NCI-H1417 treated with DMSO at 0.1 percent for 48 hours (cell line): Measurements from ENCODE around the gene LRFN2.
A peak's percentile ranks its signal among the peaks of the same experiment; 100 is the strongest.

Experiments
- DNase-seq: peaks from one replicate; lab custom pipeline; 2025; lab: John Stamatoyannopoulos, UW

LRFN2 gene

DNA sequence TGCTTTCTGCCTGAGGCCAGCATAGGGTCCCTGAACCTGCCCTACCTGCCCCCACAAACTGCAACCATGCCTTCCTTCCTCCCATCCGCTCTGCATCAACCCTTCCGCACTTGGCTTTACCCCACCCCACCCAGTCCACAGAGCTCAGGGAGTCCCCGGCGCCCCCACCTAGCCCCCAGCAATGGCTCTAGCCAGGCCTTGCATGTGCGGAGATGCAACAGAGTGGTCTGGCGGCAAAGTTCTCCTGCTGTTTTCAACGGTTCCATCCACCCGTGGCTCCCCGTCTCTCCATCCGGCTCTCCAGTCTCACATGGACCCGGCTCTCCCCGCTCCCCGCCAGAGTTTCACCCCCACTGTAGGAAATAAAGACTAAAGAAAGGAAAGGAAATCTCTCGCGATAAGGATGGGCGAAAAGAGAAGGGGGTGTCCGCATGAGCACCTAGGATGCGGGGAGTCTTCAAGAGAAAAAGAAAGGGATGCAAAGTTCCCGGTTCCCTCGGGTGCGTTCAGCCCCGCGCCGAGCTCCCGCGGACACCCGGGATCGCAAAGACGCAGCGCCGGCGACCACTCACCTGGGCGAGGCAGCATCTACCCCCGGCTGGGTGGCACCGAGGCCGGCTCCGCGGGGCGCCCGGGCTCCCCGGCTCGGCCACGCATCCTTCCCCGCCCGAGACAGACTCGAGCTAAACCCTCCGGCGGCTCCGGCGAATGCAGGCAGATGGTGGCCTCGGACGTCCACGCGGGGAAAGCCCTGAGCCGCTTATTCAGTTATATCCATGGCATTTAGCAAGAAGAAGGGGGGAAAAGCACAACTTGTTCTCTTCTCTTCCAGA is 579 bp downstream of the LRFN2 start:
- no peak for DNase-seq

DNA sequence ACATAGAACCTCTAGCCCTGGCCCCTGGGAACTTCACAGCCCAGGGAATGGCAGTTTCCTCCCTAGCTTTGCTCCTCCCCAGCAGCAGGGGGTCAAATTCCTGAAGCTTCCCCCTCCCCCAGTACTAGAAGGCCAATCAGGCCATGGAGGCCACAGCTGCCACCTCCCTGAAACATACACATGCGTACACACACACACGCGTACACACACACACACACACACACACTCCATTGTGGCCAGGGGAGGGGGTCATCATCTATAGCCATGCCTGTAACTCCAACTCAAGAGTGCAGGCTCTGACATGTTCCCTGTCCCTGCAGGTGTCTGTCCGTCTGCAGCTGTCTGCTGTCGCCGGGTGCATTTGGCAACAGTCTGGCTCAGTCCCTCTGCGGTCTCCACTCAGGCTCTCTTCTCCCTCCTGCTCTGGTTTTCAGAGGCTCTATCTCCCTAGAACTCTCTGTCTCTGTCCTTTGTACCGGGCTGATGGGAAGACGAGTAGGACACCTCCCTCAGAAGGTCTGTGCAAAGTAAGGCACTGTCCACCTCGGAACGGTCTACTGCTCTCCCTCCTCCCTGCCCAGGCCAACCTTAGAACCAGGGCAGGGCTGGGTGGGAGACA is 1.4 kb downstream of the LRFN2 start:
- DNase-seq = peak; percentile 16

DNA sequence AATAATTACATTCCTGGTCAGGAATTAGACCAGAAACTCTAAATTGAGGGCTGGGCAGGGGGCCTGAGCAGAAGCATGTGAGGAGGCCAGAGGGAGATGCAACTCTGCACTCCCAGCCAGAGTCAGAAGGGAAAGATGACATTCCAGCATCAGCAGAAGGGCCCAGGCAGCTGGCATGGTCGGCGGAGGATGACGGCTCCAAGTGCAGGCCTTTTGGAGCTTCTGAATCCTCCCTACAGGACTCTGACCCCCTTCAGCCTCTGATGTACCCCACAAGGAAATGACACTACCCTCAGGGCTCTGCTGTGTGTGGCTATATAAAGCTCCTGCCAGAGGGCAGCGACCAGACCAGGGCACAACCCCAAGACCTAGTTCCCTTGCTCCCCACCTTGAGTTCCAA is 1.9 kb downstream of the LRFN2 start:
- no peak for DNase-seq

DNA sequence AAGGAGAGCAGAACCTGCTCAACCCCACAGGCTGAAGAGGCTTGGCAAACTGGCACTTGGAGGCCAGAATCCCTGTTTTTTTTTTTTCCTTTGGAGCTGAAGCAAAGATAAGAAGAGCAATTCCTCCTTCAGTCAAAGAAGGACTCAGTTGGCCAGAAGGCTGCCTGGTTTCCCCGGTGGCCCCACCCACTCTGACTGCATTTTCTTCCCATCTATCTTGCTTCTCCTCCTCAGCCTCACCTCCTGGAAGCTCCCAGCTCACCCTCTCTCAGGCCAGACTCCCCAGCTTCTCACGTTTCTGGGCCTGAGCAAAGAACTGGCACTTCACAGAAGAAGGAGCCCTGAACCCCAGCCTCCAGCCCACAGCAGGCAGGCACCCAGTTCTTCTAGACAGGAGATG is 2.4 kb downstream of the LRFN2 start:
- DNase-seq = no peak

DNA sequence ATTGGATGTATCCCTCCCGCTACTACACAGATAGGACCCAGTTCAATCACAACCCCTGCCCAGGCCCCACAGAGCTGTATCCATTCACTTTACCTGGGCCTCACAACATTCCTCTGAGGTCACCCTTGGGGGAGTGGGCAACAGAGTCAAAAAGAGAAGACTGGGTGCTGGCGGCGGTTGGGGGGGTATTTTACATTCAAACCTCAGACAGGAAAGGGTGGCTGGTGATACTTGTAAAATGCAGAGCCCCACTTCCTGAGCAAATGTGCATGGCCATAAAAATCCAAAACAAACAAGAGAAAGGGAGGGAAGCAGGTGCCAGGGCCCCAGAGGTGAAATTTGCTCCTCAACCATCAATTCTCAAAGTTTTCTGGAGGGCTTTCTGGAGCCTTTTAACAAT is 3.5 kb downstream of the LRFN2 start:
- no peak for DNase-seq

DNA sequence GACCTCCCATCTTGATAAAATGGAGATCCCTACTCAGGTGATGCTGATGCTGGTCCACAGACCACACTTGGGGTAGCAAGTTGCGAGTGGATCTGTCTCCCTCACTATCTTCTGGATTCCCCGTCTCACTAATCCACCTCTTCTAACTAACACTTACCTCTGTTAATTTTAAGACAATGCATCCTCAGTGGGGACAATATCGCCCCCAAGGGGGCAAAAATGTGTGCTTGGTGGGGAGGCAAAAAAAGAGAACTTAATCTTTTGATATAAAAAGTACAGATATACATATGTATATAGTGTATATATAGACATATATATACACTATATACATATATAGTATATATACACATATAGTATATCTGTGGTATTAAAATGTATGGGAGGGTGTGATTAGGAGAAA is 4.3 kb downstream of the LRFN2 start:
- no peak for DNase-seq

DNA sequence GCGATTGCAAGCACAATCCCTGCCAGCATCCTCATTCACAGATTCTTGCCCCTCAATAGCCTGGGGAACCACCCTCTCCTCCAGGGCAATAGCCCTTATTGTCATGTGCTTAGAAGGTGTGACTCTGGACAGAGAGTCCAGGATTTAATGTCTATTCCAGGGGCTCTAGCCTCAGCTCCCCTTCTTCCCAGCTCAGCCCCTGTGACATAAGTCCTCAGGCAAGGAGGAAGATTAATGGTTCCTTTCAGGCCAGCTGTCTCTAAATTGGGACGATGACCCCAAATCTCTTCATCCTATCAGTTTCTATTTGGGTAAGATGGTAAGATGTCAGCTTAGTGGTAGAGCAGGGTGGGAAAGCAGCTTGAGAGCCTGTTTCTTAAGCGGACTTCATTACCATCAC is 8.1 kb downstream of the LRFN2 start:
- DNase-seq = no peak

DNA sequence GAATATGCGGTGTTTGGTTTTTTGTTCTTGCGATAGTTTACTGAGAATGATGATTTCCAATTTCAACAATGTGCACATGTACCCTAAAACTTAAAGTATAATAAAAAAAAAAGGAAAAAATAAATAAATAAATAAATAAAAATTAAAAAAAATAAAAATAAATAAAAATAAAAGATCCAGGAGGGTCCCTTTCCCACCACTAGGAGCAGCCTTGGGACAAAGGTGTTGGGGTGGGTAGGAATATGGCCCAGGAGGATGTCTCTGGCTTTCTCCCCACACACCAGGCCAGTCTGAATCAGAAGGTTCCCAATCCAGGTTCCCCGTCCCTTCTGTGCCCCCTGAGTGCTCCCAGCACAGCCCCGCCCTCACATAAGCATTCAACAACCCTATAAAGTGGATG is 9.5 kb downstream of the LRFN2 start:
- no peak for DNase-seq

DNA sequence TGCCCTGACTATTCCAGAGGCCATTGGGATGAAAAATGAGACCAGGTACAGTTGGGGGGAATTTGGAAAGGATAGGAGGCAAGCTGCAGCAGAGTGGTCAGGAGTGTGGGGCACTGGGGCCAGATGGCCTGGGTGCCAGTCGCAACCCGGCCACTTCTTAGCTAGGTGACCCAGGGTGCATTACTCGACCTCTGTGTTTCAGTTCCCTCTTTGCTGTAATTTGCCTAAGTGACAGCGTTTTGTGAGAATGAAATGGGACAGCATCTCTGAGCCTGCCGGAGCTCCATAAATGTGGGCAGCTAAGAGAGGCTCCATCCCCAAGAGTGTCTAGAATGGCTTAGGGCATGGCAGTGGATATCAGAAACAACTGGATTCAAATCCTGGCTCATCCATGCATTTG is 13.9 kb downstream of the LRFN2 start:
- no peak for DNase-seq

DNA sequence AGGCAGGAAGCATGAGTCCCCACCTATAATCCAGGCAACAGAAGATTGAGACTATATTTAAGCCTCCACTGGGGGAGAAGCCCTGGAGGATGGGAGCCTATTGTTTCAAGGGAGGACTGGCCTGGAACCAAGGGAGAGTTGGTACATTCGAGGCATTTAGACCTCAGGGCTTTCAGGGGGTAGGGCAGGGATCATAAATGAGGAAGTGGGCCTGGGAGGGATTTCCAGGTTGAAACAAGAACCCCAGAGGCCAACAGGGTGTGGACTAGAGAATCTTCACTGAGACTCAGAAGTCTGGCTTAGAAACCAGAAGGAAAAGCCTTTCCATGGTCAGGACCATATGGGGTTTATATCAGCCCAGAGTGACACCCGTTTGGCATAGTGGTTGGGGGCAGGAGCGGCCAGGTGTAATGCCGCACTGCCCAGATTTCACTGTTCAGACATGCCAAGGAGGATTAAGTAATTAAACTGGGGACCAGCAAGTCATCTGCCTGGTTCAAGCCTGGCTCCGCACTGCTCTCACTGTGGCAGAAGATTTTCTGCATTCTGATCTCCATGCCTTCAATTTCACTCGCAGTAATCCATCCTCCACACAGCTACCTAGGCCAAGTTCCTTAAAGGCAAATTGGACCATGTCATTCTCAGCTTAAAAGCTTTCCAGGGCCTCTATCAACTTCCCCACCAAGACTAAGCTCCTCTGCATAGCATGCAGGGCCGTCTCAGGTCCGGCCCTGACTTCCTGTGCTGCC is 17.8 kb downstream of the LRFN2 start:
- no peak for DNase-seq

DNA sequence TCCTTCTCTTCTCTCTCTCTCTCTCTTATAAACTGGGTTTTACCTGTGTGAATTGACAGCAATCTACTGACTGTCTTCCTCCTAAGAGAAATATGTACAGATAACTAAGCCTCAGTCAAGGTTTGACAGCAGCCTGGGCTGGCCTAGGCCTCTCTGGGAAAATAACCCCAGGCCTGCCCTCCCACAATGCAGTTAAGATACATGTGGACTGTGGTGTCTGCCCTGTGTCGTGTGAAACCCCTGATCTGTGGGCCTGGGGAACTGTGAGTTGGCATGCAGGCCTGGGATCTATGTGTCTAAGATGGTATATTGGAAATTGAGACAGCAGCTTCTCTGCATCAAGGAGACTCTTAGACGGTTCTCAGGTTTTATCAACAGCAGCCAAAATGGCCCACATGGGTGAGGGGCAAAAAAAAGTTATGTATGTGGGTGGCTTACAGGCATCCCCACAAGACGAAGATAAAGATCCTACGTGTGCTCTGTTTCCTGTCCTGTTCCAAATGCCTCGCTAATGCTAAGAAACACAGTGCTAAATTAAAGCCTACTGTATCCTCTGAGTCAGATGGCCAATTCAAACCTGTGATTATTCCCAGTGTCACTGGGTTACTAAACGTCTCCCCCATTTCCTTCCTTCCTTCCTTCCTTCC is 19.0 kb downstream of the LRFN2 start:
- no peak for DNase-seq

DNA sequence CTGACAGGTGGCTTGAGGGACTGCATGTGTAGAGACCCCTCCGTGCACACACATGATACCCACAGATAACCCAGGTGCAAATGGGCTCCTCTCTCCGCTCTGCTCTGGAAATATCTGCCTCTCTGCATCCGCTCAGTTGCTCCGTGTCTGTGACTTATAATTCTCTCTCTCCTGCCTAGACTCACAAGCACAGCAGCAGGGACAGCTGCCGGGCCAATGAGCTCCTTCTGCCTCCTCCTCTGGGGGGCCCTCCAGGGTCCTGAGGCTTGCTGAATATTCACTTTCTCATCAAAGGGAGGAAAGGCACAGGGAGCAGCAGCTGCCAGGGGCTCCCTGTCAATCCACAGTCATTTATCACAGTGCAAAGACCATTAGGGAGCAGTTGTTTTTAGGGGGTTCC is 24.1 kb downstream of the LRFN2 start:
- no peak for DNase-seq

DNA sequence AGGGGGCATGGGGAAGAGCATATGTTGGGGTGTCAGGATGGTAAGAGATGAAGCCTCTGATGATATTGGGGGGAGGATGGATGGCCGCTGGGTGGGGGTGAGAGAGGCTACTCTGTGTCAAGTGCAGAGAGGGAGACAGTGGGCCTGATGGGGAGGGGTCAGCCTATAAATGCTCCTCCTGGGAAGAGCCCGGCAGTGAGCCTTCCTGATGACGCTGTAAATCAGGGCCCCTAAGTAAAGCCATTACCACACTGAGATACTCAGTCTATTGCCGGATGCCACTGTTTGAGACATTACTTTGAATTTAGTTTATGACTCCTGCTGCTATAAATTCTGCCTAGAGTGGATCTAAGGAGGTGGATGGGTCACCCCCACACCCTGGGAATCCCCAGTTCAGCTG is 28.1 kb downstream of the LRFN2 start:
- DNase-seq = no peak

DNA sequence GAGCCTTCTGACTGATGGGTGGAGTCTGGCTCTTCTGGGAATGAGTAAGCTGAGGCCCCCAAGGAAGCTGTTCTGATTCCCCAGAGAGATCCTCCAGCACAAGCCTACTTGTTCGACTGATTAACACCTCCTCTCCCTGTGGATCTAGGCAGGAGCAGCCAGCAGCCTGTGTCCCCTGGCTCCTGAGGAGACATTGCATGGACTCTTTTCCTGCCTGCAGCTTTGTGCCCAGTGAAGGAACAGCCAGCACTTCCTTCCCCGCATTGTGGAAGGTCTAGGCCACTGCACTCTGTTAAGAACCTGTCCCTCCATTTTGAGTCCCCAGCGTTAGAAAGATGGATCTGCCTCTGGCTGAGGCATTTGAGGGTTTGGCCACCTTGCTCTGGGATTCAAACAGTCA is 29.1 kb downstream of the LRFN2 start:
- DNase-seq = no peak

DNA sequence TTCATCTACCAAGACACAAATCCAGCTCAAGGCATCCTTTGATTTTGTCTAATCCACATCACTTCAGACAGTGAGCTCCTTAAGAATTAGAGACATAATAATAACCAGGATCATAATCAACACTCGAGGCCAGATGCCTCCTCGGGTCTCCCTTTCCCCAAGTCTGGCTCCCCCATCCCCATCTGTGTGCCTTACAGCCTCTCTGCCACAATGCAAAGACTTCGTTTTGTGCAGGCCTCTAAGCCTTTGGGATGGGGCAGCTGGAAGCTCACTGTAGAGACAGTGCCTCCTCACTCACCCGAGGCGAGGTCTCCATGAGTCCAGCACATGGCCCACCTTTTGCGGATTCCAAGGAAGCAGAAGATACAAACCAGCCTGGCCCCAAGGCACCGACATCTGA is 30.3 kb downstream of the LRFN2 start:
- no peak for DNase-seq

DNA sequence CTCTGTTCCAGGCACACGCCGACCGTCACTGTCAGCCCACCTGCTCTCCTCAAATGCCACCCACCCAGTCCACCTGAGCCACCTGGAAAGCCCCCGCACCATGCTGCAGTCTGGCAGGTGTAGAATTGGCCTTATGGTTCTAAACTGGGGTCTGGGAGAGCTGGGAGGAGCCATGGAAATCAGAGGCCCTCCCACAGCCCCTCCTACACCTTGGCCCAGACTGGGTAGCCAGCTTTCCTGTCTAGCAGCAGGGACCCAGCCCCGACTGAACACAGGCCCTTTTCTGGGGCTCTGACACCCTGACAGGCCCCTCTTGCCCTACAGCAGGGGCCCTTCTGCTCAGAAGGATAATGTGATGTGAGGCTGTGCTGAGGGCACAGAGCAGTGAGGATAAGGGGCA is 31.1 kb downstream of the LRFN2 start:
- no peak for DNase-seq

DNA sequence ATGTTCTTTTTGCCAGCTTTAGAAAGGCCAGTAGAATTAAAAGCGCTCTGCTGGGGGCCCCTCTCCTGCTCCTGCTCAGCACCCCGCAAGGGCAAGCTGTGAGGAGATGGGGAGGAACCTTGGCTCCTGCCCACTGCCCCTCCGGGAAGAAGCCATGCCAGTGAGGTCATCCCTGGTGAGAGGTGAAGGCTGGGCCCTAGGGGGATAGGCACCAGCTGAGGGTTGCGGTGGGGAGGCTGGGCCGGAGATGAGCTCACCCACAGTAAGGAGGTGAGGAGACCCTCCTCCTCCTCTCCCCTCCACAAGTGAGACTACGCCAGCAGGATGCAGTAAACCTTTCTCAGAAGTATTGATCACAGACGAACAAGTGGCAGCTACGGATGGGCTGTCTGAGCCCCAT is 32.1 kb downstream of the LRFN2 start:
- no peak for DNase-seq

DNA sequence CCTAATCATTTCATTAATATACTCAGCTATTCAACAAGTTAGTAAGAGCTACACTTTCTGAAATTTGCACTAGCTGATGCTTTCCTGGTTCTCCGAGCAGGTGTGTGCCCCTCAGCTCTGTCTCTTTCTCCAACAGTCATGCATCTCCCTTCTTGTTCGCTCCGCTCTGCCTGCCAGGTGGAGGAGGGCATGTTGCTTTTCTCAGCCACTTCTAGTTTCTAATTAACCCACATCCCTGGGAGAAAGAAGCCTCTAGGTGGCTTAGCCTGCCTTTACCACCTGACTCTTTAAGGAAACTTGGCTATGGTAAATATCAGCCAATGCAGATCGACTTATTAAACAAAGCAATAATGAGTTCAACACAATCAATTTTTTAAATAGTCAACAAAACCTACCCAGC is 34.2 kb downstream of the LRFN2 start:
- no peak for DNase-seq

DNA sequence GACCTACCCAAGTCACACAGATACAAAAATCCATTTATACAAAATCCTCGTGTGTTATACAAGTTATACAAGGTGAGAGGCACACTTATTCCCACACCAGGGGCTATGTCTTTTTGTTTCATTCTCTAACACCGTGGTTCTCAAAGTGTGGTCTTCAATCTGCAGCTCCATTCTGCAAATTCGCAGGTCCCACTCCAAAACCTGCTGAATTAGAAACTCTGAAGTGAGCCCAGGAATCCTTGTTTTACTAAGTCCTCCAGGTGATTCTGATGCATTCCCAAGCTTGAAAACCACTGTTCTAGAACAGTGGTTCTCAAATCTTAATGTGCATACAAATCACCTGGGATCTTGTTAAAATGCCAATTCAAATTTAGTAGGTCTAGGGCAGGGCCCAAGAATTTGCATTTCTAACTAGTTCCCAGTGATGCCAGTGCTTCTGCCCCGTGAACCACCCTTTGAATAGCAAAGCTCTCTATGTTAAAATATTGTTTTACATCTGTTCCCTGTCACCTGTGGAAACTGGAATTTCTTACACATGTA is 35.1 kb downstream of the LRFN2 start:
- no peak for DNase-seq

DNA sequence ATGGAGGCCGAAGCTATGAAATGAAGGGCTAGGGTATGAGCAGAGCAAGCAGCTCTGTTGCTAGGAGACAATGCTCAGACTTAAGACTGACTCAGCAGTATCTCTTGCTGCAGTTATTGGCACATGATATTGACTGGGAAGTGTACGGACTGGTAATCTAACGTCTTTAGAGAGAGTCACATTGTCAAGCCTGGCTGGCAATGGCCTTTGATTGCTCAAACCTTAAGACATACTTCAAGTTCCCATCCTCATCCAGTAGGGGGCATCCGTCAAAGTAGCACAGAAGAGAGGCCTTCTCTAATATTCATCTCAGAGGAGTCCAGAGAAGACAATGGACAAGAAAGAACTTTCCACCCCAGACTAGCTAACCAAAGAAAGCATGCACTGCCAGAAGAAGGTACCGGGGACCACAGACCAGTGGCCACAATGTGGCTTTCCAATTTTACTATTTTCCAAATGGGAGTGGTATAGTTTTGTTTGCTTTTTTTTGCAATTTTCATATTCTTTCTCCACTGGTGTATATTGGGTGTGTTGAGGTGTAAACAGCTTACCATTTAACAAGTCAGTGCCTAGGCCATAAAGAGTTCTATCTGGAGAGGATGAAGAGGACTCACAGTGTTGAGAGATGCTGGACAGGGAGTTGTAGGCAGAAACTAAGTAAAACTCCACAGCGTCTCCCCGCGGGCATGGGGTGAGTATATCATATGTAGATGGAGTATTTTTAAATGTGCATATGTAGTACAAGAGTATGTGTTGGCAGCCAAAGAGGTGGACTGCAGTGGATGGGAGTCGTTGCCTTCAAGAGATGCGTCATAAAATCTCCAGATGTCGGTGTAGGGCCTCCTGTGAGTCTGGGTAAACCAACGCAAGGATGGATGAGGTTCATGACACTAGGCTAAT is 36.7 kb downstream of the LRFN2 start:
- no peak for DNase-seq

DNA sequence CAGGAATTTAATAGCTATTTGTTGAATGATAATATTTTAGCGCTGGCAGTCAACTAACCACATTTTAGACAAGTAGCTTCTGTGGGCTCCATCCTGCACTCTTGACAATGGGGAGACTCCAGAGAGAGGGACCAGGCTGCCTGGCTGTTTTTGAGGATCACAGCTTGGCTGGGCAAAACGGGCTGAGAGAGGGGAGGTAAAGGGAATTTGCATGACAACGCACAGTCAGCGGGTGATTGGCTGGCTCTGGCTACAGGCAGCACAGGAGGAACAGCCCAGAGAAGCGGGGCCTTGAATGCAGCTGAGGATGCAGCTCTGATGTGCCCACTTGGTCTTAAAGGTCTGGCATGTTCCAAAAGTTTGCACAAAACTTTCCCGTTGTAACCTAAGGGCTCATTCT is 41.2 kb downstream of the LRFN2 start:
- DNase-seq = no peak
